CD14-positive monocyte (primary cell): ENCODE measurements around the gene MDFIC. TPM values are rescaled to one million over a fixed set of nuclear protein-coding genes. Genes with fewer than 3 reads are reported as not detected.
"Not testable (repeated sequence)": the region's sequence is repeated elsewhere in the genome, so short reads cannot be mapped to it uniquely, and the experiment has no call there.

Experiments
- DNase-seq, 3 donors: peaks; one replicate each; pipeline ENCODE4 v3.0.0-alpha.2; 2011 to 2022
- H2AFZ ChIP-seq: 2 replicates; pipeline ENCODE4 v1.6.0; 2012; ENCODE audit warnings: mild to moderate bottlenecking, low read depth, low read length, inconsistent platforms; ENCODE audit not compliant: insufficient read depth, poor library complexity, severe bottlenecking
- H3K27ac ChIP-seq, 2 donors: 1 replicate in 1 of 2; 2 replicates in 1 of 2; pipeline ENCODE4 v1.5.1; 2012 to 2013; ENCODE audit warnings: low read length in 2 of 2, control low read depth in 1 of 2, inconsistent platforms in 1 of 2, low read depth in 1 of 2, mild to moderate bottlenecking in 1 of 2
- H3K27me3 ChIP-seq, 2 donors: one replicate each; pipeline versions ENCODE4 v1.6.0 to v1.6.1; 2011 to 2013; ENCODE audit warnings: low read length in 2 of 2; ENCODE audit not compliant: control insufficient read depth in 2 of 2, insufficient read depth in 2 of 2
- H3K36me3 ChIP-seq, 2 donors: replicated peaks in 1 of 2; 1 replicate in 1 of 2; 2 replicates in 1 of 2; pipeline versions ENCODE4 v1.5.1 to v1.6.1; 2012 to 2013; ENCODE audit warnings: low read length in 2 of 2, control low read depth in 1 of 2, inconsistent platforms in 1 of 2, mild to moderate bottlenecking in 1 of 2; ENCODE audit not compliant: insufficient read depth in 2 of 2, control insufficient read depth in 1 of 2
- H3K4me1 ChIP-seq, 2 donors: 1 replicate in 1 of 2; 2 replicates in 1 of 2; pipeline versions ENCODE4 v1.5.1 to v1.6.1; 2012 to 2013; ENCODE audit warnings: low read length in 2 of 2, control low read depth in 1 of 2, inconsistent platforms in 1 of 2, mild to moderate bottlenecking in 1 of 2, moderate library complexity in 1 of 2; ENCODE audit not compliant: insufficient read depth in 2 of 2, control insufficient read depth in 1 of 2
- H3K4me2 ChIP-seq: replicated peaks from 2 replicates; pipeline ENCODE3; 2012; ENCODE audit warnings: low read length, moderate library complexity, mild to moderate bottlenecking; ENCODE audit not compliant: poor library complexity, severe bottlenecking; ENCODE audit errors: extremely low read depth
- H3K4me3 ChIP-seq, 3 experiments: fragments of 200-600 bp in 1 of 3; sonication (generic) in 1 of 3; replicated peaks in 1 of 3; 1 replicate in 2 of 3; 2 replicates in 1 of 3; pipeline ENCODE4 v1.5.1; 2011 to 2013; ENCODE audit warnings: low read length in 3 of 3, mild to moderate bottlenecking in 3 of 3, control low read depth in 2 of 3, low read depth in 2 of 3, inconsistent platforms in 1 of 3, moderate library complexity in 1 of 3
- H3K79me2 ChIP-seq: 2 replicates; pipeline ENCODE4 v1.6.0; 2012; ENCODE audit warnings: mild to moderate bottlenecking, control low read depth, inconsistent platforms, low read length, moderate library complexity; ENCODE audit not compliant: insufficient read depth
- H3K9ac ChIP-seq: 2 replicates; pipeline ENCODE4 v1.6.0; 2017; ENCODE audit warnings: low read length, mild to moderate bottlenecking; ENCODE audit not compliant: insufficient read depth, poor library complexity, severe bottlenecking
- H3K9me3 ChIP-seq, 2 donors: replicated peaks in 1 of 2; 1 replicate in 1 of 2; 2 replicates in 1 of 2; pipeline versions ENCODE4 v1.5.1 to v1.6.1; 2012 to 2013; ENCODE audit warnings: low read length in 2 of 2, control low read depth in 1 of 2; ENCODE audit not compliant: control insufficient read depth in 1 of 2, insufficient read depth in 1 of 2
- H4K20me1 ChIP-seq: 2 replicates; pipeline ENCODE4 v1.6.0; 2012; ENCODE audit warnings: mild to moderate bottlenecking, low read length, control low read depth, moderate library complexity; ENCODE audit not compliant: insufficient read depth
- H3K27ac Mint-ChIP-seq, 7 donors: one replicate each; pipeline ENCODE4 v1.8.0; 2020; ENCODE audit warnings: mild to moderate bottlenecking in 7 of 7, mixed read lengths in 7 of 7, moderate library complexity in 6 of 7, inconsistent platforms in 2 of 7
- H3K27me3 Mint-ChIP-seq, 3 donors: one replicate each; pipeline ENCODE4 v1.8.0; 2021 to 2022; ENCODE audit warnings: low read depth in 3 of 3, mild to moderate bottlenecking in 3 of 3, mixed read lengths in 3 of 3, moderate library complexity in 3 of 3, inconsistent platforms in 1 of 3
- H3K36me3 Mint-ChIP-seq, 2 donors: one replicate each; pipeline ENCODE4 v1.8.0; 2020; ENCODE audit warnings: mixed read lengths in 2 of 2, inconsistent platforms in 1 of 2, mild to moderate bottlenecking in 1 of 2
- H3K4me1 Mint-ChIP-seq: one replicate; pipeline ENCODE4 v1.8.0; 2020; ENCODE audit warnings: mild to moderate bottlenecking, mixed read lengths
- H3K4me3 Mint-ChIP-seq, 2 donors: one replicate each; pipeline ENCODE4 v1.8.0; 2020; ENCODE audit warnings: mild to moderate bottlenecking in 2 of 2, mixed read lengths in 2 of 2, moderate library complexity in 1 of 2
- H3K9me3 Mint-ChIP-seq, 7 donors: one replicate each; pipeline ENCODE4 v1.8.0; 2020 to 2022; ENCODE audit warnings: mixed read lengths in 7 of 7, mild to moderate bottlenecking in 6 of 7, moderate library complexity in 6 of 7, inconsistent platforms in 2 of 7
- WGBS: methylation state at CpG from one replicate; pipeline ENCODE4 v1.1.5; 2013; ENCODE audit warnings: missing lambda C conversion rate; ENCODE audit not compliant: insufficient coverage; 5-methylcytosine and 5-hydroxymethylcytosine counted together
- intact Hi-C, 2 donors: fragments of 100-400 bp; cut with micrococcal nuclease; formaldehyde crosslinking; loops; one replicate each; pipeline versions ENCODE4 v1.15.0 to v1.15.1; 2023
- polyA plus RNA-seq, 3 donors: library from polyadenylated mRNA; depleted of rRNA in 1 of 3; unstranded in 2 of 3; stranded (reverse) in 1 of 3; fragments of 300-500 nt in 2 of 3; fragments of >200 nt in 1 of 3; fragmentation: Illumina TruSeq in 2 of 3; gene quantifications; 1 replicate in 2 of 3; 2 replicates in 1 of 3; pipeline ENCODE4 v1.2.3, GENCODE V29; 2012 to 2021
- TF ChIP-seq, protein P1 (sequence below): fragments of 200-600 bp; IDR thresholded peaks from one replicate; pipeline ENCODE4 v1.8.0; 2022; ENCODE audit warnings: antibody characterized with exemption, mild to moderate bottlenecking

The MDFIC gene
- polyA plus RNA-seq, 3 donors: 13.0 to 30.0 (median 19.9) TPM

DNA sequence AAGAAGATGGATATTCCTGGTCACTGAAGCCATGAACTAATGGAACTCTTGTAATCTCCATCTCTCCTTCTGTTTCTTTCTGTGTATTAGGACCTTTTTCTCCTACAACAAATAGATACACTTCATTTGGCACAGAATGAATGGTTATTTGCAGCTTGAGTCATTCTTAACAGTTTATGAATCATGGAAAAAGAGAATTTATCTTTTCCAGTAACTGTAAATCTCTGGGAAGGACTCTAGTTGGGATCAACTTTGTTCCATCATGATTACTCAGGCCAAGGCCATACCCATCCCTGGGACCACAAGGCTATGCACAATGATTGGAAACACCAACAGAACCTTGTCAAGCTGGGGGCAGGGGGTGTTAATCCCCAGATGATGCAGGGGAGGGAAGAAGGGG, 36.1 kb upstream of the MDFIC start:
- Histone ChIP-seq H3K36me3 (no peaks in the 10 kb centered on the region), H3K9me3 (peaks cover 0 to 6% of the 10 kb centered on the region in 2 donors), H3K4me2 (no peak overlapping the region), H3K4me1 (no peaks in the 10 kb centered on the region), H3K27me3 (no peaks in the 10 kb centered on the region), H3K4me3 (no peak overlapping the region), H4K20me1 (no peaks in the 10 kb centered on the region), H3K9ac (no peak overlapping the region), H3K79me2 (no peaks in the 10 kb centered on the region), H2AFZ (no peak overlapping the region), H3K27ac (no peak overlapping the region)
- Mint-ChIP-seq H3K9me3 (peaks cover 4 to 16% (median 9%) of the 10 kb centered on the region in 7 donors), H3K27ac (no peak overlapping the region), H3K36me3 (no peaks in the 10 kb centered on the region), H3K27me3 (peaks cover 0 to 2% (median 0%) of the 10 kb centered on the region in 3 donors), H3K4me1 (no peaks in the 10 kb centered on the region), H3K4me3 (no peak overlapping the region)
- DNase-seq: no peak
- intact Hi-C loops: no loop called here
- TF ChIP-seq, protein P1, sequence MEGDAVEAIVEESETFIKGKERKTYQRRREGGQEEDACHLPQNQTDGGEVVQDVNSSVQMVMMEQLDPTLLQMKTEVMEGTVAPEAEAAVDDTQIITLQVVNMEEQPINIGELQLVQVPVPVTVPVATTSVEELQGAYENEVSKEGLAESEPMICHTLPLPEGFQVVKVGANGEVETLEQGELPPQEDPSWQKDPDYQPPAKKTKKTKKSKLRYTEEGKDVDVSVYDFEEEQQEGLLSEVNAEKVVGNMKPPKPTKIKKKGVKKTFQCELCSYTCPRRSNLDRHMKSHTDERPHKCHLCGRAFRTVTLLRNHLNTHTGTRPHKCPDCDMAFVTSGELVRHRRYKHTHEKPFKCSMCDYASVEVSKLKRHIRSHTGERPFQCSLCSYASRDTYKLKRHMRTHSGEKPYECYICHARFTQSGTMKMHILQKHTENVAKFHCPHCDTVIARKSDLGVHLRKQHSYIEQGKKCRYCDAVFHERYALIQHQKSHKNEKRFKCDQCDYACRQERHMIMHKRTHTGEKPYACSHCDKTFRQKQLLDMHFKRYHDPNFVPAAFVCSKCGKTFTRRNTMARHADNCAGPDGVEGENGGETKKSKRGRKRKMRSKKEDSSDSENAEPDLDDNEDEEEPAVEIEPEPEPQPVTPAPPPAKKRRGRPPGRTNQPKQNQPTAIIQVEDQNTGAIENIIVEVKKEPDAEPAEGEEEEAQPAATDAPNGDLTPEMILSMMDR: no peak

DNA sequence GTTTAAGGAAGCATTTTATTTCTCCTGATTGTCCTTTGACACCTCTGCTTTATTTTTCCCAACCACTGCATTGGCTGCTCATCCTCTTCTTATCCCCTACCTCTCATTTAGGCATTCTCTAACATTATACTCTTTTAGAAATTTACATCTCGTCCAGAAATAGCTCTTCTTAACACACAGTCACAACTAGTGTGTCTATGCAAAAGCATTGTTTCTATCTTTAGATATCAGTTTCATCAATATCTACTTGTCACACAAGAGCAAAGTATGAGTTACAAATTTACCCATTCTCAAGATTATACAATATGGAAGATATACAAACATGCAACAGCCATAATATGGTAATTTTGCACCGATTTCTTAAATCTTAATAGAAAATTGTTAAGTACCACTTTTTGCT, 35.7 kb upstream of the MDFIC start:
- H3K9me3 ChIP-seq: peaks cover 0 to 6% of the 10 kb centered on the region in 2 donors
- H3K4me2 ChIP-seq: no peak overlapping the region
- H3K4me1 ChIP-seq: no peaks in the 10 kb centered on the region
- Mint-ChIP-seq H3K27me3 (peaks cover 0 to 2% (median 0%) of the 10 kb centered on the region in 3 donors), H3K27ac (no peak overlapping the region), H3K36me3 (no peaks in the 10 kb centered on the region), H3K4me1 (no peaks in the 10 kb centered on the region), H3K9me3 (peaks cover 4 to 16% (median 7%) of the 10 kb centered on the region in 7 donors), H3K4me3 (no peak overlapping the region)
- no peaks in the 10 kb centered on the region for H3K36me3 ChIP-seq
- intact Hi-C loops: no loop called here
- H4K20me1 ChIP-seq: no peaks in the 10 kb centered on the region
- TF ChIP-seq, protein P1: no peak
- no peak overlapping the region for H3K4me3 ChIP-seq
- no peaks in the 10 kb centered on the region for H3K27me3 ChIP-seq
- H3K27ac ChIP-seq: no peak overlapping the region
- no peak overlapping the region for H3K9ac ChIP-seq
- no peak for DNase-seq
- WGBS: no CpG with 5 or more reads among the region's 2 CpGs
- H2AFZ ChIP-seq: no peak overlapping the region
- no peaks in the 10 kb centered on the region for H3K79me2 ChIP-seq

DNA sequence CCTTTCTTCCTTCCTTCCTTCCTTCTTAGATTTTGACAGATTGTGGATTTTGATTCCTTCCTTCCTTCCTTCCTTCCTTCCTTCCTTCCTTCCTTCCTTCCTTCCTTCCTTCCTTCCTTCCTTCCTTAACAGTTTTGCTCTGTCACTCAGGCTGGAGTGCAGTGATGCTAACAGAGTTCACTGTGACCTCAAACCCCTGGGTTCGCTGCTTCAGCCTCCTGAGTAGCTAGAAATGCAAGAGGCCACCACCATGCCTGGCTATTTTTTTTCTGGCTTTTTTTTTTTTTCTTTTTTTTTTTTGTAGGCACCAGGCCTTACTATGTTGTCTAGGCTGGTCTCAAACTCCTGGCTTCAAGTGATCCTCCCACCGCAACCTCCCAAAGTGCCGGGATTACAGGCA, 32.8 kb upstream of the MDFIC start:
- H3K9me3 ChIP-seq, H3K9ac ChIP-seq, DNase-seq, H3K4me3 ChIP-seq, H3K4me2 ChIP-seq, H3K79me2 ChIP-seq, H3K27ac ChIP-seq, H2AFZ ChIP-seq, H4K20me1 ChIP-seq, H3K36me3 ChIP-seq, H3K27me3 Mint-ChIP-seq, intact Hi-C loops, H3K27me3 ChIP-seq, H3K4me1 ChIP-seq, H3K4me1 Mint-ChIP-seq, H3K4me3 Mint-ChIP-seq, H3K36me3 Mint-ChIP-seq: not testable (repeated sequence)
- WGBS: 100% methylated on average over 1 of the region's 3 CpGs
- Mint-ChIP-seq H3K27ac (peak overlapping the region in 3 of 7 donors; percentile 30 to 53 (median 42)), H3K9me3 (peaks cover 7 to 13% (median 10%) of the 10 kb centered on the region in 7 donors)
